WTC11 (cell line): ENCODE measurements around the gene ELMOD1. TPM values are rescaled to one million over a fixed set of nuclear protein-coding genes. Genes with fewer than 3 reads are reported as not detected.

ENCODE experiments used
- ATAC-seq: fragments of 200-7000 bp; cut with Tn5 transposase; 2 replicates; pipeline ENCODE4 v1.10.0; 2021; ENCODE audit warnings: mild to moderate bottlenecking, moderate library complexity
- CTCF ChIA-PET: fragments of 300-600 bp; sonication (Branson Sonifier 250); formaldehyde crosslinking; loops from one replicate; lab custom pipeline; 2021; ENCODE audit warnings: antibody characterized with exemption; lab: Charles Lee
- POLR2A ChIA-PET: fragments of 350-600 bp; sonication (Branson Sonifier 250); formaldehyde crosslinking; loops from one replicate; lab custom pipeline; 2021; ENCODE audit warnings: antibody characterized with exemption; lab: Charles Lee
- DNase-seq: peaks from one replicate; pipeline ENCODE4 v3.0.0; 2021; ENCODE audit warnings: low spot score
- H3K27ac Mint-ChIP-seq: 2 replicates; pipeline ENCODE4 v1.8.0; 2021; ENCODE audit warnings: mixed read lengths
- H3K27me3 Mint-ChIP-seq: 2 replicates; pipeline ENCODE4 v1.8.0; 2021; ENCODE audit warnings: low read depth, mild to moderate bottlenecking, moderate library complexity, mixed read lengths
- H3K36me3 Mint-ChIP-seq: 2 replicates; pipeline ENCODE4 v1.8.0; 2021; ENCODE audit warnings: mixed read lengths
- H3K4me1 Mint-ChIP-seq: 2 replicates; pipeline ENCODE4 v1.8.0; 2022; ENCODE audit warnings: mixed read lengths
- H3K4me3 Mint-ChIP-seq: 2 replicates; pipeline ENCODE4 v1.8.0; 2021; ENCODE audit warnings: mild to moderate bottlenecking, moderate library complexity, mixed read lengths
- H3K9me3 Mint-ChIP-seq: 2 replicates; pipeline ENCODE4 v1.8.0; 2021; ENCODE audit warnings: mixed read lengths
- ARID4B ChIP-seq: sonication (generic); formaldehyde crosslinking; IDR thresholded peaks from 2 replicates; pipeline ENCODE4 v1.8.0; 2023; ENCODE audit warnings: missing genetic modification reagents, mild to moderate bottlenecking, borderline replicate concordance
- ATF1 ChIP-seq: sonication (generic); formaldehyde crosslinking; IDR thresholded peaks from 2 replicates; pipeline ENCODE4 v1.8.1; 2023; ENCODE audit warnings: mild to moderate bottlenecking, moderate library complexity, missing genetic modification reagents
- E2F5 ChIP-seq: sonication (generic); formaldehyde crosslinking; IDR thresholded peaks from 2 replicates; pipeline ENCODE4 v1.8.1; 2022; ENCODE audit warnings: mild to moderate bottlenecking, moderate library complexity, missing genetic modification reagents
- ERG ChIP-seq: fragments of 250-450 bp; sonication (Bioruptor Pico); IDR thresholded peaks from 2 replicates; pipeline ENCODE4 v1.8.0; 2021; ENCODE audit warnings: mild to moderate bottlenecking
- GTF2I ChIP-seq: fragments of 250-450 bp; sonication (Bioruptor Pico); conservative IDR thresholded peaks from 2 replicates; pipeline ENCODE4 v1.4.0; 2021; ENCODE audit warnings: mild to moderate bottlenecking
- HMGXB4 ChIP-seq: sonication (generic); formaldehyde crosslinking; IDR thresholded peaks from 2 replicates; pipeline ENCODE4 v1.8.1; 2023; ENCODE audit warnings: mild to moderate bottlenecking, moderate library complexity, missing genetic modification reagents
- IRF2 ChIP-seq: sonication (generic); formaldehyde crosslinking; IDR thresholded peaks from 2 replicates; pipeline ENCODE4 v1.8.0; 2022; ENCODE audit warnings: low read depth, missing genetic modification reagents, borderline replicate concordance
- MAX ChIP-seq: sonication (generic); formaldehyde crosslinking; IDR thresholded peaks from 2 replicates; pipeline ENCODE4 v1.8.0; 2022; ENCODE audit warnings: mild to moderate bottlenecking, missing genetic modification reagents
- MLX ChIP-seq: sonication (generic); formaldehyde crosslinking; IDR thresholded peaks from 2 replicates; pipeline ENCODE4 v1.8.1; 2023; ENCODE audit warnings: mild to moderate bottlenecking, missing genetic modification reagents, moderate library complexity
- NFYB ChIP-seq: sonication (generic); formaldehyde crosslinking; conservative IDR thresholded peaks from 2 replicates; pipeline ENCODE4 v1.8.0; 2022; ENCODE audit warnings: low read depth, missing genetic modification reagents
- TEAD1 ChIP-seq: sonication (generic); formaldehyde crosslinking; IDR thresholded peaks from 2 replicates; pipeline ENCODE4 v1.8.0; 2022; ENCODE audit warnings: mild to moderate bottlenecking, missing genetic modification reagents
- TEAD4 ChIP-seq: sonication (generic); formaldehyde crosslinking; IDR thresholded peaks from 2 replicates; pipeline ENCODE4 v1.8.0; 2022; ENCODE audit warnings: mild to moderate bottlenecking, missing genetic modification reagents
- TP53 ChIP-seq: sonication (generic); formaldehyde crosslinking; IDR thresholded peaks from 2 replicates; pipeline ENCODE4 v1.8.1; 2023; ENCODE audit warnings: mild to moderate bottlenecking, missing genetic modification reagents
- USF1 ChIP-seq: sonication (generic); formaldehyde crosslinking; IDR thresholded peaks from 2 replicates; pipeline ENCODE4 v1.8.0; 2022; ENCODE audit warnings: mild to moderate bottlenecking, missing genetic modification reagents
- ZBTB21 ChIP-seq: sonication (generic); formaldehyde crosslinking; IDR thresholded peaks from 2 replicates; pipeline ENCODE4 v1.8.1; 2023; ENCODE audit warnings: mild to moderate bottlenecking, missing genetic modification reagents, borderline replicate concordance
- ZNF121 ChIP-seq: sonication (generic); formaldehyde crosslinking; IDR thresholded peaks from 2 replicates; pipeline ENCODE4 v1.8.0; 2023; ENCODE audit warnings: missing genetic modification reagents
- ZNF232 ChIP-seq: sonication (generic); formaldehyde crosslinking; IDR thresholded peaks from 2 replicates; pipeline ENCODE4 v1.8.0; 2022; ENCODE audit warnings: mild to moderate bottlenecking, missing genetic modification reagents
- ZNF263 ChIP-seq: sonication (generic); formaldehyde crosslinking; IDR thresholded peaks from 2 replicates; pipeline ENCODE4 v1.8.1; 2022; ENCODE audit warnings: low read depth, mild to moderate bottlenecking, moderate library complexity, missing genetic modification reagents
- ZNF532 ChIP-seq: fragments of 250-450 bp; sonication (Bioruptor Pico); IDR thresholded peaks from 2 replicates; pipeline ENCODE4 v1.9.0; 2021; ENCODE audit warnings: mild to moderate bottlenecking, borderline replicate concordance
- total RNA-seq: library from RNA; stranded (reverse); gene quantifications from 3 replicates; pipeline ENCODE4 v1.2.3, GENCODE V29; 2021

Gene ELMOD1
- total RNA-seq, 1 experiment from 2014 or later = 2.3 TPM

- TF ChIP-seq E2F5 (CRISPR knock-in tag) (no peak), ZBTB21 (no peak), ARID4B (CRISPR knock-in tag) (no peak), TP53 (CRISPR knock-in tag) (no peak)
These were observed 104.5 kb downstream of the ELMOD1 start (continued) for GRCh38 chr11:107695446-107695845.

- no peaks in the 10 kb centered on the region for H3K9me3 Mint-ChIP-seq
- CTCF ChIA-PET = interaction anchor here (0.9 kb wide), 1 partner anchor 45 kb away, joined by 3 read pairs; no protein-coding TSS in a partner anchor
- no peak overlapping the region for H3K27ac Mint-ChIP-seq
- TF ChIP-seq HMGXB4 (CRISPR knock-in tag) = no peak
- no peak for TF ChIP-seq TEAD4 (CRISPR knock-in tag)
- no peak for TF ChIP-seq NFYB (CRISPR knock-in tag)
- no peak for TF ChIP-seq USF1 (CRISPR knock-in tag)
- no peak for TF ChIP-seq MAX (CRISPR knock-in tag)
- no peak for TF ChIP-seq TEAD1 (CRISPR knock-in tag)
- TF ChIP-seq ZNF232 (CRISPR knock-in tag) = no peak
- TF ChIP-seq MLX (CRISPR knock-in tag) = no peak
- TF ChIP-seq IRF2 (CRISPR knock-in tag) = no peak
- no peak overlapping the region for H3K4me3 Mint-ChIP-seq
- DNase-seq (no peak), ATAC-seq (no peak)
- H3K27me3 Mint-ChIP-seq = no peaks in the 10 kb centered on the region; the same call in 1 of the 2 replicates
- H3K4me1 Mint-ChIP-seq = peaks cover 15% of the 10 kb centered on the region
- POLR2A ChIA-PET = no interaction called here
- H3K36me3 Mint-ChIP-seq = no peaks in the 10 kb centered on the region
These were observed 105.2 kb downstream of the ELMOD1 start for GRCh38 chr11:107696140-107696539.

- ChIA-PET POLR2A (no interaction called here), CTCF (interaction anchor here (1.3 kb wide), 1 partner anchor 73 kb away, joined by 4 read pairs; no protein-coding TSS in a partner anchor)
- Mint-ChIP-seq H3K36me3 (no peaks in the 10 kb centered on the region), H3K27me3 (no peaks in the 10 kb centered on the region; the same call in 1 of the 2 replicates), H3K4me3 (no peak overlapping the region), H3K9me3 (no peaks in the 10 kb centered on the region), H3K27ac (no peak overlapping the region), H3K4me1 (peaks cover 16% of the 10 kb centered on the region)
- DNase-seq = no peak
- ATAC-seq = no peak
- TF ChIP-seq ATF1 (CRISPR knock-in tag) (no peak), GTF2I (CRISPR knock-in tag) (no peak), ZNF263 (no peak), ERG (no peak), ZNF121 (no peak), ZNF532 (no peak)
These were observed 106.3 kb downstream of the ELMOD1 start for GRCh38 chr11:107697291-107697690.
